ENCODE measurements around the gene BANK1.

Gene BANK1

DNA sequence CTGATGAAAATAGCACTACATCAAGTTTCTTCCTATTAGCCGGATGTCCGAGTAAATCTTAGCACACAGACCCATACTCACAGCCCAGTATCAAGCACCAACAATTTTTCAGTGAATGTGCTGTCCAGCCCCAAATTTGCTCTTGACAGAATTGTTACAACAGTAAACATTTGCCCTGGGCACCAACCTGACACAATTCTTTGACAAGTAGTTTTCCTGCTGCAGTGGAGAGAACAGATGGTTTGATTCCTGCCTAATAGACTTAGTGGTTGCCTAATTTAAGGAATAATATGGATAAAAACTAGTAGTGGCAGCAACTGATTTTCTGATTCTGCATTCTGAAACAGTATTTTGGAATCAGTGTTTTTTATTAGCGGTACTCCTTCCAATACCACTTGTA is 301.1 kb downstream of the BANK1 start:
- DNase-seq (ENCODE audit: low read depth, low spot score), result no peak
- CTCF ChIA-PET, result no interaction called here
- POLR2A ChIA-PET, result no interaction called here
- no peak overlapping the region for H3K4me3 ChIP-seq (ENCODE audit: low read depth, low read length)
- no peak for TF ChIP-seq CTCF (IDR thresholded peaks at IDR 0.05; ENCODE audit: insufficient read depth, low read length, missing control alignments)

GRCh38 chr4:102094481-102094880 is 304.0 kb downstream of the BANK1 start:
- no peak overlapping the region for H3K4me3 ChIP-seq (ENCODE audit: low read depth, low read length)
- ChIA-PET CTCF (no interaction called here), POLR2A (no interaction called here)
- no peak for TF ChIP-seq CTCF (IDR thresholded peaks at IDR 0.05; ENCODE audit: insufficient read depth, low read length, missing control alignments)
- no peak for DNase-seq (ENCODE audit: low read depth, low spot score)

GRCh38 chr4:102103368-102103767 is 312.8 kb downstream of the BANK1 start:
- DNase-seq (ENCODE audit: low read depth, low spot score), result no peak
- CTCF ChIA-PET, result no interaction called here
- H3K4me3 ChIP-seq (ENCODE audit: low read depth, low read length), result no peak overlapping the region
- POLR2A ChIA-PET, result no interaction called here
- no peak for TF ChIP-seq CTCF (IDR thresholded peaks at IDR 0.05; ENCODE audit: insufficient read depth, low read length, missing control alignments)

DNA sequence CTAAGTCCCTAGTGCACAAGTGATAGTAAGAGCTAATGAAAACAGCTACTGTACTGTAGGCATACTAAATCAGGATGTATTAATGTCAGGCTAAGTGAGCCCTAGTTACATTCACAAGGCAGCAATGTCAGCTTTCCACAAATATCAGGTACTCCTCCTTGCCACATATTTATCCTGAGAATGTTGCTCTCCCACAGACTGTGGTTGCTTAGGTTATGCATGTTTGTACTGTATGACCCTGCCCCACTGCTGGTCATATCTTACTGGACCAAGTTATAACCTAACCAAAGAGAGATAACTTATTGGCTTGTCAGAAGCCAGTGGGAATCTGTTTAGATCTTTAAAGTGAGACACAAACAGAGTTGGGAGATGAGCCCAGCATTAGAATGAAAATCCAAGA is 313.7 kb downstream of the BANK1 start:
- no peak overlapping the region for H3K4me3 ChIP-seq (ENCODE audit: low read depth, low read length)
- POLR2A ChIA-PET, result no interaction called here
- TF ChIP-seq CTCF (IDR thresholded peaks at IDR 0.05; ENCODE audit: insufficient read depth, low read length, missing control alignments), result no peak
- CTCF ChIA-PET, result no interaction called here
- no peak for DNase-seq (ENCODE audit: low read depth, low spot score)

GRCh38 chr4:102105983-102106382 is 315.5 kb downstream of the BANK1 start:
- POLR2A ChIA-PET, result no interaction called here
- CTCF ChIA-PET, result no interaction called here
- DNase-seq (ENCODE audit: low read depth, low spot score), result no peak
- no peak overlapping the region for H3K4me3 ChIP-seq (ENCODE audit: low read depth, low read length)
- no peak for TF ChIP-seq CTCF (IDR thresholded peaks at IDR 0.05; ENCODE audit: insufficient read depth, low read length, missing control alignments)

GRCh38 chr4:102114118-102114630 is 323.6 kb downstream of the BANK1 start:
- no peak overlapping the region for H3K4me3 ChIP-seq (ENCODE audit: low read depth, low read length)
- DNase-seq (ENCODE audit: low read depth, low spot score), result no peak
- ChIA-PET CTCF (no interaction called here), POLR2A (no interaction called here)
- TF ChIP-seq CTCF (IDR thresholded peaks at IDR 0.05; ENCODE audit: insufficient read depth, low read length, missing control alignments), result no peak
